HepG2 (cell line): Measurements from ENCODE around the gene PTPN18. TPM values are rescaled to one million over a fixed set of nuclear protein-coding genes. Genes with fewer than 3 reads are reported as not detected.
A peak's percentile ranks its signal among the peaks of the same experiment; 100 is the strongest.

Experiments
- ATAC-seq: fragments of 200-7000 bp; cut with Tn5 transposase; 3 replicates; pipeline ENCODE4 v1.9.1; 2020; ENCODE audit warnings: mild to moderate bottlenecking, moderate library complexity
- BruUV-seq: library from RNA; stranded (reverse); fragments of 400-500 nt; replicated peaks from 2 replicates; lab custom pipeline; 2021; lab: Mats Ljungman, UMichigan
- CTCF ChIA-PET: fragments of 300-600 bp; formaldehyde crosslinking; extraction: SDS; loops from one replicate; lab custom pipeline; 2021; ENCODE audit warnings: low total read pairs, inconsistent platforms, low intra/inter-chr PET ratio; lab: Yijun Ruan, JAX
- POLR2A ChIA-PET: fragments of 350-600 bp; sonication (Branson Sonifier 250); formaldehyde crosslinking; loops from one replicate; lab custom pipeline; 2020; ENCODE audit warnings: antibody characterized with exemption, inconsistent platforms; lab: Yijun Ruan, JAX
- DNase-seq: peaks from one replicate; pipeline ENCODE4 v3.0.0-alpha.2; 2015; ENCODE audit warnings: low spot score
- FAIRE-seq: peaks from 3 replicates; lab custom pipeline; 2011; peaks lifted over from hg19 to GRCh38; lab: Jason Lieb, UNC
- H2AFZ ChIP-seq: one replicate; pipeline ENCODE4 v1.6.1; 2011; ENCODE audit warnings: low read length, inconsistent platforms
- H3K27ac ChIP-seq: fragments of 300-600 bp; 3 replicates; pipeline ENCODE4 v1.8.0; 2011; ENCODE audit warnings: mixed run types, mild to moderate bottlenecking, mixed read lengths, low read length, inconsistent platforms; ENCODE audit not compliant: insufficient read depth; ENCODE audit errors: extremely low read length
- H3K27me3 ChIP-seq, 2 experiments: fragments of 200-600 bp in 1 of 2; 2 replicates in 1 of 2; 3 replicates in 1 of 2; pipeline versions ENCODE4 v1.6.0 to v1.8.0; 2011; ENCODE audit warnings: low read length in 2 of 2, mild to moderate bottlenecking in 2 of 2, moderate library complexity in 2 of 2, inconsistent platforms in 1 of 2; ENCODE audit not compliant: insufficient read depth in 2 of 2, control insufficient read depth in 1 of 2
- H3K36me3 ChIP-seq, 2 experiments: fragments of 200-600 bp in 1 of 2; replicated peaks in 1 of 2; 2 replicates in 1 of 2; 3 replicates in 1 of 2; pipeline versions ENCODE4 v1.5.1 to v1.8.0; 2011; ENCODE audit warnings: low read length in 2 of 2, inconsistent platforms in 1 of 2; ENCODE audit not compliant: insufficient read depth in 2 of 2, control insufficient read depth in 1 of 2
- H3K4me1 ChIP-seq: 2 replicates; pipeline ENCODE4 v1.5.1; 2012; ENCODE audit warnings: low read length, inconsistent platforms; ENCODE audit not compliant: insufficient read depth
- H3K4me2 ChIP-seq: 2 replicates; pipeline ENCODE4 v1.6.0; 2011; ENCODE audit warnings: low read depth, low read length, inconsistent platforms
- H3K4me3 ChIP-seq, 3 experiments: fragments of 200-600 bp in 1 of 3; sonication (generic), shearing (Covaris generic) in 1 of 3; replicated peaks in 1 of 3; 2 replicates each; pipeline ENCODE4 v1.5.1; 2011 to 2016; ENCODE audit warnings: low read length in 3 of 3, inconsistent platforms in 2 of 3, low read depth in 2 of 3, mild to moderate bottlenecking in 2 of 3, control low read depth in 1 of 3, mixed read lengths in 1 of 3; ENCODE audit not compliant: insufficient read depth in 1 of 3
- H3K79me2 ChIP-seq: one replicate; pipeline ENCODE4 v1.6.1; 2011; ENCODE audit warnings: low read length, inconsistent platforms; ENCODE audit not compliant: insufficient read depth
- H3K9ac ChIP-seq: 2 replicates; pipeline ENCODE4 v1.6.0; 2011; ENCODE audit warnings: mild to moderate bottlenecking, low read depth, low read length, inconsistent platforms; ENCODE audit not compliant: insufficient read depth
- H3K9me3 ChIP-seq: 2 replicates; pipeline ENCODE4 v1.5.1; 2012; ENCODE audit warnings: mild to moderate bottlenecking, low read length
- H4K20me1 ChIP-seq: 2 replicates; pipeline ENCODE4 v1.6.0; 2011; ENCODE audit warnings: inconsistent platforms, mild to moderate bottlenecking, low read length, moderate library complexity; ENCODE audit not compliant: insufficient read depth
- CC2D1A ChIP-seq: sonication (generic); formaldehyde crosslinking; IDR thresholded peaks from 2 replicates; pipeline ENCODE4 v1.8.1; 2023; ENCODE audit warnings: mild to moderate bottlenecking, missing genetic modification reagents
- CENPBD1 ChIP-seq: sonication (generic); formaldehyde crosslinking; IDR thresholded peaks from 2 replicates; pipeline ENCODE4 v1.8.0; 2022; ENCODE audit warnings: missing genetic modification reagents, low read depth, mild to moderate bottlenecking, borderline replicate concordance
- CREBL2 ChIP-seq: sonication (generic); formaldehyde crosslinking; IDR thresholded peaks from 2 replicates; pipeline ENCODE4 v1.8.1; 2023; ENCODE audit warnings: missing genetic modification reagents, mild to moderate bottlenecking, borderline replicate concordance
- CSRNP1 ChIP-seq: sonication (generic); formaldehyde crosslinking; IDR thresholded peaks from 2 replicates; pipeline ENCODE4 v1.8.1; 2023; ENCODE audit warnings: mild to moderate bottlenecking, missing genetic modification reagents
- HDAC1 ChIP-seq: sonication (generic); formaldehyde crosslinking; IDR thresholded peaks from 2 replicates; pipeline ENCODE4 v1.5.1; 2020; ENCODE audit warnings: mild to moderate bottlenecking, missing genetic modification reagents
- JUND ChIP-seq: sonication (generic); formaldehyde crosslinking; IDR thresholded peaks from 2 replicates; pipeline ENCODE4 v1.8.0; 2022; ENCODE audit warnings: mild to moderate bottlenecking, missing genetic modification reagents
- KAT7 ChIP-seq: IDR thresholded peaks from 2 replicates; pipeline ENCODE4 v1.6.1; 2018; ENCODE audit warnings: borderline replicate concordance, missing compliant biosample characterization
- MLX ChIP-seq: IDR thresholded peaks from 2 replicates; pipeline ENCODE4 v1.6.1; 2016
- NCOA2 ChIP-seq: sonication (generic); formaldehyde crosslinking; IDR thresholded peaks from 2 replicates; pipeline ENCODE4 v1.8.0; 2022; ENCODE audit warnings: inconsistent platforms
- NPAS2 ChIP-seq: sonication (generic); formaldehyde crosslinking; IDR thresholded peaks from 2 replicates; pipeline ENCODE4 v1.8.0; 2022; ENCODE audit warnings: mild to moderate bottlenecking, missing genetic modification reagents, borderline replicate concordance
- PATZ1 ChIP-seq: sonication (generic); formaldehyde crosslinking; IDR thresholded peaks from 2 replicates; pipeline ENCODE4 v1.4.0; 2020; ENCODE audit warnings: missing genetic modification reagents
- PHF21A ChIP-seq: sonication (generic); formaldehyde crosslinking; IDR thresholded peaks from 2 replicates; pipeline ENCODE4 v1.5.0; 2020; ENCODE audit warnings: mild to moderate bottlenecking, missing genetic modification reagents
- REL ChIP-seq: sonication (generic); formaldehyde crosslinking; conservative IDR thresholded peaks from 2 replicates; pipeline ENCODE4 v1.8.0; 2022; ENCODE audit warnings: mild to moderate bottlenecking, missing genetic modification reagents, moderate library complexity
- YY1 ChIP-seq: IDR thresholded peaks from 2 replicates; pipeline ENCODE4 v1.6.1; 2011; ENCODE audit warnings: low read length, low read depth, moderate library complexity, mild to moderate bottlenecking; ENCODE audit not compliant: insufficient read depth, insufficient replicate concordance
- ZNF224 ChIP-seq: sonication (generic); formaldehyde crosslinking; IDR thresholded peaks from 2 replicates; pipeline ENCODE4 v1.5.0; 2020; ENCODE audit warnings: mild to moderate bottlenecking, missing genetic modification reagents
- ZNF331 ChIP-seq: sonication (generic); formaldehyde crosslinking; IDR thresholded peaks from 2 replicates; pipeline ENCODE4 v1.4.0; 2020; ENCODE audit warnings: missing genetic modification reagents
- ZNF34 ChIP-seq: sonication (generic); formaldehyde crosslinking; IDR thresholded peaks from 2 replicates; pipeline ENCODE4 v1.4.0; 2020; ENCODE audit warnings: mild to moderate bottlenecking, missing genetic modification reagents, borderline replicate concordance
- ZNF772 ChIP-seq: sonication (generic); formaldehyde crosslinking; IDR thresholded peaks from 2 replicates; pipeline ENCODE4 v1.5.0; 2020; ENCODE audit warnings: mild to moderate bottlenecking, missing genetic modification reagents
- WGBS: methylation state at CpG from one replicate; pipeline ENCODE4 v1.1.6; 2017; ENCODE audit warnings: low lambda C conversion rate; 5-methylcytosine and 5-hydroxymethylcytosine counted together
- in situ Hi-C: cut with HindIII; loops from 2 replicates; pipeline ENCODE4 v1.10.0; 2017; ENCODE audit warnings: low pct_unique_long_range_greater_than_20kb; ENCODE audit not compliant: extremely low pct_ligation_motif_present
- intact Hi-C: fragments of 100-400 bp; cut with micrococcal nuclease; formaldehyde crosslinking; loops from one replicate; pipeline ENCODE4 v1.10.0; 2022; ENCODE audit not compliant: unreplicated experiment
- polyA plus RNA-seq, 8 experiments: library from polyadenylated mRNA; depleted of rRNA in 3 of 8; stranded (reverse) in 7 of 8; unstranded in 1 of 8; fragments of >200 nt; fragmentation: Illumina TruSeq in 4 of 8; extraction: Trizol in 4 of 8; gene quantifications; 2 replicates each; pipeline versions ENCODE4 v1.2.1 to v1.2.3, GENCODE V29; 2011 to 2016; ENCODE audit warnings: low read depth in 4 of 8, missing spikeins in 1 of 8, mixed read lengths in 1 of 8; ENCODE audit not compliant: insufficient read depth in 1 of 8
- total RNA-seq, 5 experiments: library from RNA; depleted of rRNA; stranded (reverse); fragments of >200 nt; fragmentation: Illumina TruSeq; extraction: Trizol; gene quantifications; 2 replicates each; pipeline ENCODE4 v1.2.3, GENCODE V29; 2016; ENCODE audit warnings: low read depth in 1 of 5

Gene PTPN18
- total and polyA plus RNA-seq, 2 of the 13 experiments (the other 11 are each of a cell fraction or from before 2014, with no cell fraction given): 14.8 to 39.6 TPM

- TF ChIP-seq YY1 (peak; percentile 11), PHF21A (CRISPR knock-in tag) (peak; percentile 40; the same call in 1 of the 2 replicates), PATZ1 (CRISPR knock-in tag) (no peak), JUND (CRISPR knock-in tag) (no peak)
These were observed 36.2 kb downstream of the PTPN18 start (continued) for GRCh38 chr2:130391872-130392670.

GRCh38 chr2:130393318-130393910 is 37.6 kb downstream of the PTPN18 start:
- Histone ChIP-seq H3K4me2 (no peak overlapping the region), H3K9me3 (no peaks in the 10 kb centered on the region), H3K27me3 (peaks cover 2 to 10% of the 10 kb centered on the region in 2 experiments; a peak in 1 of 5 replicates), H3K4me3 (no peak overlapping the region), H3K9ac (no peak overlapping the region), H3K4me1 (peaks cover 31% of the 10 kb centered on the region), H3K36me3 (no peaks in the 10 kb centered on the region), H3K79me2 (no peaks in the 10 kb centered on the region), H2AFZ (no peak overlapping the region), H3K27ac (no peak overlapping the region), H4K20me1 (no peaks in the 10 kb centered on the region)
- ChIA-PET POLR2A (interaction anchor here (3.1 kb wide), 1 partner anchor 51 kb away, joined by 13 read pairs; the partner anchor contains the start of gene IMP4), CTCF (no interaction called here)
- WGBS: 75% methylated on average over 7 of the region's 7 CpGs
- DNase-seq (no peak), ATAC-seq (no peak), FAIRE-seq (no peak)
- in situ Hi-C loops: no loop called here
- intact Hi-C loops: loop anchor here (5.0 kb wide), 1 partner anchor 36 kb away; the partner anchor contains the start of gene PTPN18
- TF ChIP-seq REL (CRISPR knock-in tag) (no peak), HDAC1 (CRISPR knock-in tag) (no peak), MLX (no peak), CSRNP1 (CRISPR knock-in tag) (no peak), NPAS2 (CRISPR knock-in tag) (no peak), ZNF772 (CRISPR knock-in tag) (no peak), ZNF331 (CRISPR knock-in tag) (no peak), ZNF224 (CRISPR knock-in tag) (no peak), CC2D1A (CRISPR knock-in tag) (no peak), CREBL2 (CRISPR knock-in tag) (no peak), ZNF34 (CRISPR knock-in tag) (no peak), NCOA2 (CRISPR knock-in tag) (no peak), KAT7 (CRISPR knock-in tag) (no peak), CENPBD1 (no peak)
- BruUV-seq: no TSS peak
